GM19455 (cell line): Measurements from ENCODE around the gene RPL36A.

Source experiments
- ATAC-seq: cut with Tn5 transposase; IDR thresholded peaks from one replicate; pipeline ENCODE4 v1.9.1; 2021; ENCODE audit not compliant: unreplicated experiment

Gene RPL36A

DNA sequence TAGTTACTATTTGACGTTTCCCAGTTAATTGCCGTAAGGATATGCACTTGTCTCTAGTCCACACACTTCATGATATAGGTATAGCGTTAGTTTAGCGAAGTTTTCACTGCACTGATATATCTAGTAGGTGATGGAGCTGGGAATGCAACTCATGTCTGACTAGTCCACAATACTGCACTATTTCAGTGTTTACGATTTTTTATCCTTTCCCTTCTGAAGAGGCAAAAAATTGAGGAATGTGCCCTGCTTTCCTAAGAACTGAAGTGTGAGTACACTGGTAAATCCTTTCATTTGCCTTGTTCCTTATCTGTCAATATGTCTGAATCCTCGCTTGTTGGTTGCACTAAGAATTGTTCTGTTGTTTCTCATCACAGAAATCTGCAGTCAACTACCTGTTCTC is 1.0 kb downstream of the RPL36A start:
- ATAC-seq, result no peak

DNA sequence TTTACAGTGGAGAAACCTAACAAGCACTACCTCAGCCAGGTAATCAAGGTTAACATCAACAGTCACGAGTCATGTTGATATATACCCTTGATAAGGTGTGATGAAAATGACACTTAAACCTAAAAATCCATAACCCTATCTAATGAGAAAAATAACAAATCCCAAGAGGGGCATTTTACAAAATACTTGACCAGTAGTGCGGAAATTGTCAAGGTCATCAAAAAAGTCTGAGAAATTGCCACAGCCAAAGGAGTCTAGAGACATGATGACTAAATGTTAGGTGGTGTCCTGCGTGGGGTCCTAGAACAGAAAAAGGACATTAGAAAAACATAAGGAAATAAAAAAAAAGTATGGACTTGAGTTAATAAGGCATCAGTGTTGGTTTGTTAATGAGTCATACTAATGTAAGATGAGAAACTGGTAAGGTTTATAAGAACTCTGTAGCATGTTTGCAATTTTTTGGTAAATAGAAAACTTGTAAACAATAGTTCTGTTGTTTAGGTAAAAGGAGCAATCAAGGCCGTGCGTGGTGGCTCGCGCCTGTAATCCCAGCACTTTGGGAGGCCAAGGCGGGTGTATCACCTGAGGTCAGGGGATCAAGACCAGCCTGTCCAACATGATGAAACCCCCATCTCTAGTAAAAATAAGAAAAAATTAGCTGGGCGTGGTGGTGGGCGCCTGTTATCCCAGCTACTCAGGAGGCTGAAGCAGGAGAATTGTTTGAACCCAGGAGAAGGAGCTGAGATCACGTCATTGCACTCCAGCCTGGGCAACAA is 2.9 kb downstream of the RPL36A start:
- ATAC-seq, result no peak

DNA sequence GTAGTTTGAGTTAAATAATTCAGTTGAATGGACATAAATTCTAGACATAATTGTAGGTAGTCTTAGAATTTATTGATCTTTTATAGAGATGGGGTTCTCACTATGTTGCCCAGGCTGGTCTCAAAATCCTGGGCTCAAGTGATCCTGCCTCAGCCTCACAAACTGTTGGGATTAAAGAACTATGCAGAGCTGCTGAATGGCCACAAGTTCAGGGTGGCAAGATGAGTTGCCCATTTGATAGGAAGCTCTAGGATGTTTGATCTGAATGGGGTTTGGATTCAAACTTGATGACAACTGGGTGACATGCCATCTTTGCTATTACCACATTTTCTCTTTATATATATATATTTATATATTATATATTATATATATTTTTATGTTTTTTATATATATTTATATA is 3.6 kb downstream of the RPL36A start:
- no peak for ATAC-seq

DNA sequence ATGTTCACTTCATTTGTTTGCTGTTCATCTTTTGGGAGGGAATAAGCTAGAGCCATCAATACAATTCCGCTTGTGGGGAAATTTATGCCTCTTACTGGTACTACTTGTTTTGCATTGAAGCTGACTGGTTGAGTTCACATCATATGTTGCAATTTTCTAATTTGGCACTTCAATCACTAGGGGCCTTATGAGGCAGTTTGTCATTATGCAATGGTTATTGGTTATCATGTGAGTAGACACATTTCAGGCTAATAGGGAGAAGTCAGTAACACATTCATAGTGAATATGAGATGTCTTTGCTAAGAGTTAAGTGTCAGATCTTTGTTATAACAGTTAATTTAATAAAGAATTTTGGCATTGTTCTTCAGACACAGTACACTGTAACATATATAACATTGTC is 5.0 kb downstream of the RPL36A start:
- ATAC-seq, result no peak

DNA sequence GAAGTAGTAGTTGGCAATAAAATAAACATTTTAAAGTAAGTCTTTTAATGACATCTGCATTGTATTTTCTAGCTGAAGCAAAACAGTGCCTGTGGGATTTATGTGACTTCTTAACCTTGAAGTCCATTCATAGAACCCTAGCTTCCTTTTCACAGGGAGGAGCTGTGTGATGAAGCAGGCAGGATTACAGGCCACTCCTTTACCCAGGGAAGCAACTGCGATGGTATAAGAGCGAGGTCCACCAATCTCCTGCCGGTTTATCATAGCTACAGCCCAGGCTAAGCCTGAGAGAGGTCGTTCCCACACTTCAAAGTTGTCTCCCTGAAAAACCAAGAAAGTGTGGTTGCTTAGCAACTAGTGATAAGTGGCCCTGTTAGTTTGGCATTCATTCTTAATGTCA is 7.0 kb downstream of the RPL36A start:
- no peak for ATAC-seq

DNA sequence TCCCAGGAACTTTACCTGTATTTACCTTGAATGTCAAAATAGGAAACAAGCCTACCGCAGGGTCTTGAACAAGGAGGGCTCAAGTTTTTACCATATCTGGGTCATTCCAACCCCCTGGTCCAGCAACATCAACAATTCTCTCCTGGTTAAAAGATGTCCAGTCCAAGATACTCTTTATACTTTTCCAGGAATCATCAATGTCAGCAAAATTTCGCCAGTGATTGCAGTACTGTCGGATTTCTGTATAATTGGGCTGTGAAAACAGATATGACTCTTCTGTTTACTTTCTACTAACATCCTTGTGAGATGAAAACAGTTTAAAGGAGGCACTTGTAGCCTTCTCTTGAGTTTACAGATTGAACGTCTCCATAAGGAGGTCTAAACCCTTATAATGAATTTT is 7.9 kb downstream of the RPL36A start:
- no peak for ATAC-seq

DNA sequence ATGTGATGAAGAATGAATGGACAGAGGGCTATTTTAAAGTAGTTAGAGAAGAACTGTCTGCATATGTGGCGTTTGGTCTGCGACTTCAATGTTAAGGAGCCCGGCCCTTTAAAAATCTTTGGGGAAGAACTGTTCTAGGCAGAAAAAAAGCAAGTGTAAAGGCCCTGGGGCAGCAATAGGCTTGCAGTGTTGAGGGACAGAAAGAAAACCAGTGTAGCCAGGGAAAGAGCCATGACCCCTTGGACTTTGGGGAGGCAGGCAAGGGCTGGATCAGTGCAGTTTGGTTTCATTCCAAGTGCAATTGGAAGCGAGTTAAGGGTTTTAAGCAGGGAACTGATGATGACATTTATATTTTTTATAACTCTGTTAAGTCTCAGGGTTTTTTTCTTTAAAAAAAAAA is 9.0 kb downstream of the RPL36A start:
- ATAC-seq, result no peak

DNA sequence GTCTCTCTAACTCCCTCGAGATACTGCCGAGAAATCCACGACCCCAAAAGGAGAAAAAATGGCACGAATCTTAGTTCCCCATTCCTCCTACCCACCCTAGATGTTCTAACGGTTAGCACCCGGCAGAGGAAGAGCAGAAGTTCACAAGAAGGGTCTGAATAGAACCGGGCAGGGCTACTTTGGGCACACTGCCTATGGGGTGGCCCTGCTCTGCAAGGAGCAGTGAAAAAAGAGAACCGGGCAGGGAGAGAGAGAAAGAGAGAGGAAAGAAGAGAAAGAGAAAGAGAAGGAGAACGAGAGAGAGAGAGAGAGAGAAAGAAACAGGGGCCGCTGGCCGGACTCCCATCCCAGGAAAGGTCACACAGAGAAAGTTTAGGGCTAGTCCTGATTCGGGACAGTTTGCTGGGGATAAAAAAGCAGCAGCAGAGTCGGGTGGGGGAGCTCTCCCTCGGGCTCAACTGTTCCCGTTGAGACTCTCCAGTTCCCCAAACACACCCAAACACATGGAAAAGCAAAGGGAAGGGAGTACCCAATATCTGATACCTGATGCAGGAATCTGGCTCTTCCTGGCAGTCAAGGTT is 16.4 kb downstream of the RPL36A start:
- no peak for ATAC-seq

DNA sequence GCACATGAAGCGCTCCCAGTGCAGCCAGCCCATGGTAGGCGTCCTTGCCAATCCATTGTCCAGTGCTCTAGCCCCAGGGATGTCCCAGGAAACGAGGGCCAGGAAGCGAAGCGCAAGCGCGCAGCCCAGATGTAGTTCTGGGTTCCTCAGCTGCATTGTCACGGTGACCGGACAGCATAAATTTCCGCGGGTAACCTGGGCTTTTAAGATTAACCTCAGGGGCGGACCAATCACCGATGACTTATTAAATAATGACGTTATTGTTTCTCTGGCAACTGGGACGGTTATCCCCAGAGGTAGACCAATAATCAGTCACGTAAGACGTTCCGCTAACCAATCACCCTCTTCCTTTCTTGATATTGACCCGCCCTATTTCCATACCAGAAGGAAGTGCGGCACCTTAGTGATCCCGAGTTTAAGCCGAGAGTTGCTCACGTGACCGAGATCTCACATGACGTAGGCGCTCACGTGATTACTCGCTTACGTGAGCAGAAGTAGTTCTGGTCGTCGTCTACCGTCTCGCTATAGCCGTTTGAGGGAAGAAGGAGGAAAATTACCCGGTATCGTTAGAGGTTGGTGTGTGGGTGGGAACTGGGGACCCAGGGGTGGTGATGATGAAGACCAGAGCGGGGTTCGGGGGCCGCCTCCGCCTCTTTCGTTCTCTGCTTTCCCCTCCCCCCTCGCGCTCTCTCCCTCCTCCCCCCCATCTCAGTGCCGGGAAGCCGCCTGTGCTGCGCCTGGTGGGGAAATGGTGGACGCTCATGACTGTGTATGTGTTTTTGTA is 17.1 kb downstream of the RPL36A start, which contains the start of the genes GLA and HNRNPH2:
TSS of gene GLA (minus strand) at position 178 of the 784 bp plus-strand sequence. CDS start at position 156, 22 bp downstream.
TSS of gene HNRNPH2 (plus strand) at position 475 of the 784 bp plus-strand sequence. CDS start 3,767 bp downstream, outside the sequence.
- ATAC-seq, result peak; percentile 89

DNA sequence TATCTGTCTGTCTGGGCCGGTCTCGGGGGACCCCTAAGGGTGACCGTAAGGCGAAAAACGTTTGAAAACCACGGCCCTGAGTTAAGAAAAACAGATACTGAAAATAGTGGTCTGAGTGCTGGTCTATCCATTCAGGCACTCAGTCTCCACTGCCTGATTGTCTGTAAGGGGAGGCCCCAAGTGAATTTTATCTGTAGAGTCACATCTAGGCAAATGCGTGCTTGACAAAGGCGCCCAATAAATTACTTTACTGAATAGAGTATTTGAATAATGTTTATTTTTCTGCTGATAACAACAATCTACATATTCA is 17.7 kb downstream of the RPL36A start:
- peak; percentile 28 for ATAC-seq

DNA sequence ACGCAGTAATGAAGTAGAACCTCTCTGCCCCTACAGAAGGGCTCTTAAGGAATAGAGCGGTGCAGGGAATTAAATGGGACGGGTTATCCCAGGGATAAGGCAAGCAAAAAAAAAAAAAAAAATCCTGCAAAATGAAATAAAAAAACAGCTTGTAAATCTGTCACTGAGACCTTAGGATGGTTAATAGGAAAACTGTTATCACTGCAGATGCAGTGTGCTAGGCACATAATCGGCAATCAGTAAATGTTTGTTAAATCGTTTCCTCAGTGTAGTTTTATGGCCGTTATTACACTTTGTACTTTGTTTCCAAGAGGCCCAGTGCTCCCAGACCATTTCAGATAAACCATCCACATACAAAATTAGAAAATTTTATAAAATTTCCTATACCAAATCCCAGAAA is 18.2 kb downstream of the RPL36A start:
- ATAC-seq, result no peak

DNA sequence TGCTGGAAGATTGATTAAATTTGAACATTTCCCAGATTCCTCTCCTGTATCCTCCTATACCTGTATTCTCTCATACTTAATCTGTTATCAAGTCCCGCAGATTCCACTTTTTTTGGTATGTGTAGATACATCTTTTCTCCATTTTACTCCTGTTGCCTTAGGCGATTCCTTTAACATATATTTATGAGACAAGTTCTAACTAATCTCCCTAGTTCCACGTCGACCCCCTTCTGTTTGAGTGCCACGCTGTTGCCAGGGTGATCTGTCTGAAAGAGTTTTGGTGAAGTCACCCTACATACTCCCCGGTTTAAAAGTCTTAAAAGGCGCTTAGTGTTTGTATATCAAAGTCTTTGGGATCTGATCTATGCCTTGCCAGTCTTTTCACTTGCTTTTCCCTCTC is 19.6 kb downstream of the RPL36A start:
- ATAC-seq, result no peak

DNA sequence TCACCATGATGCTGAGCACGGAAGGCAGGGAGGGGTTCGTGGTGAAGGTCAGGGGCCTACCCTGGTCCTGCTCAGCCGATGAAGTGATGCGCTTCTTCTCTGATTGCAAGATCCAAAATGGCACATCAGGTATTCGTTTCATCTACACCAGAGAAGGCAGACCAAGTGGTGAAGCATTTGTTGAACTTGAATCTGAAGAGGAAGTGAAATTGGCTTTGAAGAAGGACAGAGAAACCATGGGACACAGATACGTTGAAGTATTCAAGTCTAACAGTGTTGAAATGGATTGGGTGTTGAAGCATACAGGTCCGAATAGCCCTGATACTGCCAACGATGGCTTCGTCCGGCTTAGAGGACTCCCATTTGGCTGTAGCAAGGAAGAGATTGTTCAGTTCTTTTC is 21.2 kb downstream of the RPL36A start:
- no peak for ATAC-seq

DNA sequence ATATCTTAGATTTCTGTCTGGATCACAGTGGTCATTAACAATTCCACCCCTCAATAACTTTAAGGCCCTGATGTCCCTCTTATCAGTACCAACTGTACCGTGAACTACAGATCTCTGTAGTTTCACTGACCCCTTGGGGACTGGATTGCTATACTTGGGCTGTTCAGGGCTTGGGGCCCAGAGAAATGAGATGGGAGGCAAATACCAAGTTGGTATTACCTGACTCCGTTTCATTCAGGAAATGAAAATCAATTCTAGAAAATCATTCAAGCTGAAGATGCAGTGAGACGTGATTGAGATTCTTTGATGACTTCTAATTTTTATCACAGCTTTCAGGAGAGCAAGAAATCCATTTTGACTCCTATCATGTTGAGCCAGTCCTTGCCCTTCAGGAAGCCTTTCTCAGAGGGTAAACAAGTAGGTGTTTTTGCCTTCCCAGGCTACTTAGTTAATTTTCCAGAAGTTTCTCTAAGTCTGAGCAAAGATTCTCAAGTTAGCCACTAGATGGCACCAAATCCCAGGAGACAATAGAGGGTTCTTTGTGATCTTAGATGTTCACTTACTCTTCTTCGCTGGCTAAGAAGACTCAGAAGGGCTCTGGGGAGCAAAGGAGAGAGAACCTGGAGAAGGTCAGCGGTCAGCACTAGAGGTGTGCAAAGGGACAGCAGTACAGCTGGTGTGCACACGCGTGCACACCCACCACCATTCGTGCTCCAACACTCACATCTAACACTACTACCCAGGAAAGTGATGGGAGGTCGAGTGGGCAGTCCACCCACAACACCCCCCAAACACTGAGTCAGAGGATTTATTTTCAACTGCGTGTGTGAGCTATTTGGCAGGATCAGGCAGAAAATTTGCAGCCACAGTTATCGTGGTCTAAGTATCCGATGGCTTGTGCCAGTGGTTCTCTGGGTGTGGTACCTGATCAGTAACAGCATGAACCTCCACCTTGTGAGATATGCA is 24.7 kb downstream of the RPL36A start:
- peak; percentile 54 for ATAC-seq

DNA sequence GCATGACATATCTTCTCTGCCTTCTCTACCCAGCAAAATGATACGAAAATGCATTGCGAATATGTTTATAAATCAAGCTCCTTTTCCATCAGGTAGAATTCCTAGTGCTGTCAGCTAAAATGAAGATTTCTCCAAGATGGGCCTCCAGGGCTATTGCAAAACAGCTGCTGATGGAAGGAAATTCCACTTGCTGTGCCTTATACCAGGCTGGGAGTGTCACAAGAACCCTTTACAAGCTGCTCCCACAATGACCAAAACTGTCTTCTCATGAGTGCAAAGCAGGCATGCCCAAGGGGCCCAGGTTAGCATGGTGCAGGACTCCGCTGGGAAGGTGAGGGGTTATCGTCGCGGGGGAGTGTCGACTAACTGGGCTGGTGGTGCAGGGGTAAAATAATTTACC is 25.9 kb downstream of the RPL36A start:
- ATAC-seq, result no peak

DNA sequence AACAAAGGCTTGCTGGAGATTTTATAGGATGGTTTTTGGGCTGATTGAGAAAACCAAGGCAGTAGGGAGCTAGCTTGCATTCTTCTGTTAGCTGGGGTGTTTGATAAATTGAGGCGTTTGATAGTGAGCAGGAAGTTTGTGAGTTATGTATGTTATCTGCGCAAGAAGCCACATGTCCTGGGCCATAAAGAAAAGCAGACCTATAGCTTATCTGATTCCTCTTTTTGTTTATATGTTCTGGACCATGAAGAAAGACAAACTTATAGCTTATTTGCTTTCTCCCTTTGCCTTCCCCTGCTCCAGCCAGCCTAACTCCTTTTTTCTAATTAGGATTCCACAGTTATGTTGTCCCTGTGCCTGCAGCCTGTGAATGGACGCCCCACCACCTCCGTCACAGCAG is 26.4 kb downstream of the RPL36A start:
- no peak for ATAC-seq

DNA sequence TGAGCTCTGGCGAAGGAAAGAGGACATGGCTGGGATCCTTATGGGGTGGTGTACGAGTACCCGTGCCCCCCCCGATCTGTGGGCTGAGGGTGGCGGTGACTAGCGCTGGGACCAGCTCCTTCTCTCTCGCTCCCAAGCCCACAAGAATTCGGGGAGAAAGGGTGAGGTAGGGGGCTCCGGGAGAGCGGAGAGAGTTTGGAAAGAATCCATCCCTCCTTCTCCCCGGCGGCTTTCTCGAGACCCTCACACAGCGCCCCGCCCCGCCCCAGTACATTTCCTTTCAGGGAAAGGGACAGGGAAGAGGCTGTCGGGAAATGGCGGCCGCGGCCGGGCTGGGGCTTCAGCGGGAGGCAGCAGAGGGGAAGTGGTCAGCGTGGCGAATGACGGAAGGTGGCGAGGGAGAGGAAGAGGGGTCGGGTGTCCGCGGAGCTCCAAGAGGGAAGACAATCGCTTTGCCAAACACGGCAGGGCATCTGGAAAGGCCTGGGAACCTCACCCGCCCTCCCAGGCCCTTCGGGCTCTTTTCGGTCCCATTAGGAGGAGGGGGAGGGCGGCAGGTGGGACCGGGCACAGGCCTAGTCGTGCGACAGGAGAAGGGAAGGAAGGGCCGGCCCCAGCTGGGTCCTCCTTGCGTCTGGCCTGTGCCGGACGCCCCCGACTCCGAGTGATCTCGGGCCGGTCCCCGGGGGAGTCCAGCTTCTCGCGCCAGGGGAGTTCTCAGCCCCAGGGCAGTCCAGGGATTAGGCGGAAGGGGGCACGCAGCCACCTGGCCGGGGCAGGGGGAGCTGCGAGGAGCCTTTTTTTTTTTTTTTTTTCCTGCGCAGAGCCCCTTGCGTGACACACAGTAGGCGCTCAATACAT is 27.4 kb downstream of the RPL36A start:
- ATAC-seq, result peak; percentile 45

DNA sequence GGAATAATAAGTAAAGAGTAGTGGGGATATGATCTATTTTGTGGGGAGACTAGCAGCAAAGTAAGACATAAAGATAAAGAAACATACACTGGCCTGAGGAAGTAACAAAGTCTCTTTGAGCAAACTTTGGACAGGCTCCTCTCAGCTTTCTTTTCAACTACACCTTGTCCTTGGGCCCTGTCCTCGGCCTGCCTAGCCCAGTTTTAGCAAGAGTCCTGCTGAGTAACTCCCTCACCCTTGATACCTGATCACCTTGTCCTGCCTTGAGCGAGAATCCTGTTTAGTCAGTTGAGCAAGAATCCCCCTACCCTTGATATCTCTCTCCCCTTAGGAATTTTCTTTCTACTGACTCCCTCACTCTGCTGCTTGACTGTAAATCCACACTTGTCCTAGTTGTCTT is 28.7 kb downstream of the RPL36A start:
- no peak for ATAC-seq

DNA sequence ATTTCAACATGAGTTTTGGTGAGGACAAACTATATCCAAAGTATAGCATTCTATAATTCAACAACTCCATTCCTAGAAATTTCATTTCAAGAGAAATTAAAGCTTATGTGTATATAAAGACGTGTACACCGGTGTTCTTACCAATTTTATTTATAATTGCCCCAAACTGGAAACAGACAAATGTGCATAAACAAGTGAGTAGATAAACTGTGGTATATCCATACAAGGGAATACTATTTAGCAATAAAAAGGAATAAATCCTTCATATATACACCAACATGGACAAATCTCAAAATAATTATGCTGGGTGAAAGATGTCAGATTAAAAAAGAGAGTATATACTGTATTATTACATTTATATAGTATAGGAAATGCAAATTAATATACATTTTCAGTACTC is 37.1 kb downstream of the RPL36A start:
- ATAC-seq, result no peak

DNA sequence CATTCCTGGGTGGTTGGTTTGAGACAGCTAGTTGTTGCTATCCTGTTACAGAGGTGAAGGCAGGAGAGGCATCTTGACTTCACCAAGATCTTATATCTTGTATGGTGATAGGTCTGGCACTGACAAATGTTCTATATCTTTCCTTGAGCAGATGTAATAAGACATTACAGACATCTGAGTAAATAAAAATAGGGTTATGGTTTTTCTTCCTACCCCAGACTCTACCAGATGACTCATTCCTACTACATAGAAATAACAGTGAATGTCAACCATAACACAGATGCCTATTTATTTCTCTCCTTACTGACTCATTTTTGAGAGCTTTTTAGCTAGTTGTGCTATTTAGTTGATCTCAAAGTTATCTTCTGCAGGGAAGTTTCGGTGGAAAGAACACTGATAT is 39.1 kb downstream of the RPL36A start:
- ATAC-seq, result peak; percentile 47
